Right renal cortex interstitium (tissue), 3 donors: ENCODE results near the gene MAP3K20. TPM values are rescaled to one million over a fixed set of nuclear protein-coding genes. Genes with fewer than 3 reads are reported as not detected.
"Not testable (repeated sequence)": the region's sequence is repeated elsewhere in the genome, so short reads cannot be mapped to it uniquely, and the experiment has no call there.

Source experiments
- DNase-seq, 3 donors: peaks; one replicate each; pipeline ENCODE4 v3.0.0-alpha.2; 2013; ENCODE audit warnings: low read depth in 3 of 3, low spot score in 2 of 3
- polyA plus RNA-seq, 3 donors: library from polyadenylated mRNA; unstranded; fragments of 120-200 nt; gene quantifications; one replicate each; pipeline ENCODE4 v1.2.1, GENCODE V29; 2013; ENCODE audit not compliant: insufficient read length in 3 of 3

The MAP3K20 gene
- polyA plus RNA-seq, 3 donors = 28.1 to 30.0 (median 28.3) TPM

DNA sequence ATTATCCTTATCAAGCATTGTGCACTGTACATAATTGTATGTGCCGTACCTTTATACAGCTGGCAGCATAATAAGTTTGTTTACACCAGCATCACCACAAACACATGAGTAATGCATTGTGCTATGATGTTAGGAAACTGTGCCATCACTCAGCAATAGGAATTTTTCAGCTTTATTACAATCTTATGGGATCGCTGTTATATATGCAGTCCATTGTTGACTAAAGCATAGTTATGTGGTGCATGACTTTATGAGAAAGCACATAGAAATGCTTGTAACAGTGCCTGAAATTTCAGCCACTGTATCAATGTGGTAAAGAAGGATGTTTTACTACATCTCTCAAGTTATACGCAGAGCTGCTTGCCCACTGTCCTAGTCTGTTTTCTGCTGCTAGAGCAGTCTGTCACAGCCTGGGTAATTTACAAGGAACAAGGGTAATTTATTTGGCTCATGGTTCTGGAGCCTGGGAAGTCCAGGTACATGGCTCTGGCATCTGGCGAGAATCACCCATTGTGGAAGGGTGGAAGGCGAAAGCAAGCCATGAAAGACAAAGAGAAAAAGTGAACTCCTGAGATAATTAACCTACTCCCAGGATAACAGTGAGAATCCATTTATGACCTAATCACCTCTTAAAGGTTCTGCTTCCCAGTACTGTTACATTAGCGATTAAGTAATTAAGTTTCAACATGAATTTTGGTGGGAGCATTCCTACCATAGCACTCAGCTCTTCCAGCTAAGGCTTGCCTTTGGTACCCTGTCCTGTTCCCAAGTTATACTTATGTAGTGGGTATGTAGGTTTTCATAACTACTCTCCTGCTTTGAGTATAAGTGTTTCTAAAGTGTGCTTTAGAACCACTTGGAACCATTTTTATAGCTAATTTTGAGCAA lies 4.6 kb downstream of the MAP3K20 start:
- DNase-seq = no peak

DNA sequence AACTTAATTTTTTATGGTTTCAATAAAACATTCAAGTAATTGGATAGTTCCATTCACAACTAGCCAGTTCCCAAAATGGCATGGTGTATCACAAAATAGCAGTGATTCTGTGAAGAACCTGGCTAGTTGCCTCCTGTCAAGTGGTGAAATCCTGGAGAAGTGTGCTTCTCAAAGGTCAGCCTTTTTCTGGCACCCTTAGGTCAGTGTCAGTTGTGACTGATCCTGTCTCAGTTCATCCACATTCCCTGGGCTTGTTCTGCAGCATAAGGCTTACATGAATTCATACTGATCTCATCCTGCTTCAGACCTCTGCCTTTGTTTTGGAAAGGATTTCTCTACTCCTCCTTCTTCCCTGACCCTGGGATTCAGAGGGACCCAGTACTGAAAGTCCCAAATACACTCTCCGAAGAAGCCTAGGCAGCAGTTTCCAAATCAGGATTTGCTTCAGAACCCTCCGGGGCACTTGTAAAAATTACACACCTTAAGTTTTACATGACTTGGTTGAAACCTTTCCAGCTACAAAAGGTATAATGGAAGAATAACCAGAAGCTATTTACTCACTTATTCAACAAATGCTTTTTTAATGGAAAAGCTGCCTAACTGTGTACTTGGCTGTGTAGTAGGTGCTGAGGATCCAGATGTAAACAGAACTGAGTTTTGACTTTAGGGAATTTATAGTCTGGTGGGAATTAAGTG lies 11.0 kb downstream of the MAP3K20 start:
- no peak for DNase-seq

DNA sequence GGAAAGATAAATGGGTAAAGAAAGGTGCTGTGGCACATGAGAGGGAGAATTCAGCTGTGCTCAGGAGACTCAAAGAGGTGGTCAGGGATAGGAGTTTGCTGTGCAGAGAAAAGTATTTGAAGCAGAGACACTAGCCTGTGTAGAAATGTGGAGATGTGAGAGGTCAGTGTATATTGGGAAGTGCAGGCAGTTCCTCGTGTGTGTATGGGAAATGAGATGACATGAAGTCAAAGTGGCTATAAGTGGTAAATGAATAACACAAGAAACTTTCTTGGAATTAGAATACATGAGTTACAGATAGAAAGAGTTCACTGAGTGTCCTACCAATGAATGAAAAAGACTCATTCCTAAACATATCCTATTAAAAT lies 11.6 kb downstream of the MAP3K20 start:
- DNase-seq = no peak

DNA sequence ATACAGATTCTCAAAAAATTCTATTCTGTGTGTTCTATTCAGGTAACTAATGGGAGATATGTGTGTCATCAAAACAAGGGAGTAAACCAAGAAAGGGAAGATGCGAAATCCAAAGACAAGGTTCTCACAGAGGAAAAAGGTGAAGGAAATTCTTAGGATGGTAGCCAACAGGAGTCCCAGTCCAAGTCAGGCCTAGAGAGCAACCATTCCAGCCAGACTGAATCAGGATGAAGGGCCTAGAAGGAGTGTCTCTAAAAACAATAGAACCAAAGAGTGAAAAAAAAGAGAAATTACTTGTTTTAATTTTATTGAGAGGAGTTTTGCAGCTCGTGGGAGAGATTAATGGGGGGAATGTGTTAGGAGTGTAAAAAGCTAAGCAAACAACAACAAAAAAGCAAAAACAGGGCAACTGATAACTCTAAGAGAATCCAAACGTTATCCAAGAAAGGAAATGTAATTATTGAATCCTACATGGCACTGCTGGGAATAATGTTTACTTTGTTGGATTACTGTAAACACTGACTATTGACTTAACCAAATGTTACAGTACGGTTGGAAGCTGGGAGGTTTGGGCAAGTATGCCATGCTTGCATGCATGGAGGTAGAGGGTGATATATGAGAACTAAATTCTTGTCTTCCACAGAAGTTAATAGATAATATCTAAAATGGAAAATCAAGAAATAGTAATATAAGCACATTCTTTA lies 12.3 kb downstream of the MAP3K20 start:
- DNase-seq = no peak

DNA sequence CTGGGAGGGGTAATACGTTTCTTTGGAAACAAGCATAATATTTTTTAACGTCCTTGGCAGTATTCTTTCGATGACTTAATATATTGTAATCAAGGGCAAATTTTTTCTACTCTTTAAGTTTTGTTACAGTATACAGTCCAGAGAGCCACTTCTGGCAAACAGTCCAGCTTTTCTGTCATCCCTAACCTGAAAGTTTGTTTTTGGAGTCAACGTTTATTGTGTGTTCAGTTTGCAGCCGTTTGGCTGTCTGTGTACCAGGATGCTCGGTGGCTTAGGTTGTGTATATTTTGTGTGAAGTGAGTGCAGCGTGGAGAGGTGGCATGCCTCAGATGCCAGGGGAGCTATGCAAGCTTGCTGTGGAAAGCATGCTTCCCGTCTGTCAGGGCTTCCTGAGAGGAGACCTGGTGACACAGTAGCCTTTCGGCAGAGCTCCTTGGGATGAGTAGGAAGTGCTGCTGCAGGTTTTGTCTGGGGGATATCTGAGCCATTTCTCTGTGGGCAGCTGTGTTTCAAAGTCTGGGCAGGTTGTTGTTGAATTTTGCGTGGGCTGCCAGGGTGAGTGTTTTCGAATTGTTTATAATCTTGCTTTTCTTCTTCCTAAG lies 14.7 kb downstream of the MAP3K20 start:
- DNase-seq = no peak

DNA sequence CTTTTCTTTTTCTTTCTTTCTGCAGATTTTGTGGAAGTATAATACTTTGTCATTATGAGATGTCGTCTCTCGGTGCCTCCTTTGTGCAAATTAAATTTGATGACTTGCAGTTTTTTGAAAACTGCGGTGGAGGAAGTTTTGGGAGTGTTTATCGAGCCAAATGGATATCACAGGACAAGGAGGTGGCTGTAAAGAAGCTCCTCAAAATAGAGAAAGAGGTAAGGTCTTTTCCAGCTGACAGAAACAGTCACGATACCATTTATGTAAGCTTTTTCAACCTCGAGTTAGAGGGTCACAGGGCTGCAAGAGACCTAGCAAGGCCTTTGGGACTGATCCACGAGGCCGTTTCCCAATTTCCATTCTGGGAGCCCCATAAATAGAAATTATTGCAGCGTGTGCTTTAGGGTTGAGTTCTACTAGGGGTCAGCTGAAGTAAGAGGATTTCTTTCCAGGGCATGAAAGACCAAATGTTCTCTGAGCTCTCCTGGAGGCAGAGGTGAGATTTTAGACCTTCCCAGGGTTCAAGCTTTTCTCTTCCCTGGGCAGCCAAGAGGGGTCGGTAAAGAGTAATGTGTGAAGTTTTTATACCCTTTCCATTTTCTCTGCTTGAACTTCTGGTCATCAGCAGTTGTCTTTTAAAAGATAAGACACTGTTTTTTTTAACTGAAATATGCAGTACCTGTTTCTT lies 15.5 kb downstream of the MAP3K20 start:
- DNase-seq = no peak

DNA sequence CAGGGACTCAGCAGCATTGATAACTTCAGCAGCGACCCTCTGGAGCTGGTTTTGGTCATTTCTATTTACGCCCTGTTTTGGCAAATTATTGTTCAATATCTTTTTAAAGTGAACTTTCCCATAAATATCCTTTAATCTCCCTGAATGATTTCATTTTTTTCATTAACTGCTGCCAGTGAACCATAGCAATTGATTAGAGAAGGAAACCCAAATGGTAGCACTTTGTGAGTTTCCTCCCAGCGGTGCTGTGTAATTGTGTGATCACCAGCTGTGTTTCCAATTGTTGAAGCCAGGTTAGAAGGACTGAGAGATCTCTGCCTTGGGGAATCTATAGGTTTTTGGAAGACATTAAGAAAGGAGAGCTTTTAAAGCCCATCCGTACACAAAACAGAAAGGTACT lies 16.3 kb downstream of the MAP3K20 start:
- no peak for DNase-seq

DNA sequence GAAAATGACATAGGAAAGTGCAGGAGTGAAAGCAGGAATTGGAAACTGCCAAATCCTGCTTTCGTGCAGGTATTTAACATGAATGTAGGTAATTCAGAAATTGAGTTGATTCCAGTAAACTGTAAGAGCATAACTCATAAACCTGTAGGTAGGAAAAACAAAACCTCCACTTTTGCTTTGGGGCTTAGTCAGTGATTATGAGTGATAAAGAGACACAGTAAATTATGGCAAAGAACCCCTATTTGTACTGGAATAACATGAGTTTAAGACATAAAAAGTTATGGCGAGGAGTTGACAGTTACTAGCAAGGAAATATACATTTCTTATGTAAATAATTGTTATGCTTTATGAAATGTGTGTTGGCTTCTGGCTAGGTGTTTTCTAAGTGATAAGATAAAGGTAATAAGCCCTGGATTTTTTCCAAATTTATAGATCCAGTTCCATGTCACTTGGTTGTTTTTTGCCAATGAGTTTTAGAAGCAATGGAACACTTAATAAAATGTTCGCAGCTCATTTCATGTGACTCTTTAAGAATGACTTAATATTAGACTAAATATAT lies 17.3 kb downstream of the MAP3K20 start:
- DNase-seq = no peak

DNA sequence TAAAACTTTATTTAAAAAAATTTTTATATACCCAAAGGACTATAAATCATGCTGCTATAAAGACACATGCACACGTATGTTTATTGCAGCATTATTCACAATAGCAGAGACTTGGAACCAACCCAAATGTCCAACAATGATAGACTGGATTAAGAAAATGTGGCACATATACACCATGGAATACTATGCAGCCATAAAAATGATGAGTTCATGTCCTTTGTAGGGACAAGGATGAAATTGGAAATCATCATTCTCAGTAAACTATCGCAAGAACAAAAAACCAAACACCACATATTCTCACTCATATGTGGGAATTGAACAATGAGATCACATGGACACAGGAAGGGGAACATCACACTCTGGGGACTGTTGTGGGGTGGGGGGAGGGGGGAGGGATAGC lies 18.0 kb downstream of the MAP3K20 start:
- not testable (repeated sequence) for DNase-seq

DNA sequence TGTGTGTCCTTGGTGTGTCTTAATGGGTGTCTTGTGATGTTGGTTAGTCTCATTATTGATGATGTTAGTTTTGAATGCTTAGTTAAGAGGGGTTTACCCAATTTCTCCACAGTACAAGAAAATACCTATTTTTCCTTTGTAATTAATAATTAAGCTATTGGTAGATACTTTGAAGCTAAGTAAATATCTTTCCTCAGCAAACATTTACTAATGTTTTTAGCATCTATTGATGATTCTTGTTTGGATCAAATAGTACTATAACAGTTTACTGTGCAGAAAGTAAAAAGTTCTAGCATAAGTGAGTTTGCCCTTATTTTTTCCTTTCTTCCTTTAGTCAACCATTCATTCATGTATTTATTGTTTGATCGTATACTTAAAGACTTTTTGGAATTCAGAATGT lies 19.1 kb downstream of the MAP3K20 start:
- no peak for DNase-seq

DNA sequence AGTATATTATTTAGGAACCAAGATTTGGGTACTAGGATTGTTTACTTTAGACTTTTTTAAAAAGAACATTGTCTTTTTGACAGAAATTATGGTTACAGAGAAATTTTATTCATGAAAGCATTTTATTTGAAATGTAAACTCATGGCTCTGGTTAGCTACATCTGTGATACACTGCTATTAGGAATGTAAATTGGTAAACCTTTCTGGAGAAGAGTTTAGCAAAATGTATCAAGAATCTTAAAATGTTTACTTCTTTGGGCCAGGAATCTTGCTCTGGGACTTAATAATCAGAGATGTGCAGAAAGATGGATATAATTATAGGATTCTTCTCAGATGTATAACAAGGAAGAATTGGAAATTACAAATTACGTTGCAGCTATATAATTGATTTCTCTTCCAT lies 19.7 kb downstream of the MAP3K20 start:
- no peak for DNase-seq

DNA sequence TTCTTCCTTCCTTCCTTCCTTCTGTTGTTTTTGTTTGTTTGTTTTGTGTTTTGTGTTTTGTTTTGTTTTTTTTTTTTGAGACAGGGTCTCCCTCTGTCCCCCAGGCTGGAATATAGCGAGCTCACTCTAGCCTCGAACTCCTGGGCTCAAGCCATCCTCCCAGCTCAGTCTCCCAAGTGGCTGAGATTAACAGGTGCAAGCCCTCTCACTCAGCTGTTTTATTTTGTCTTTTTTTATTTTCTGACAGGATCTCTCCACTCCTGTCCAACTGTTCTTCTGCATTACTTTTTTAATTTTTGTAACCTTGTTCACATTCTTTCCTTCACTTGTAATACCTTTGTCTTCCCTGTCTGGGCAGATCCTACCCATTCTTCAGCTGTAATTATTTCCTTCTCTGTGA lies 23.6 kb downstream of the MAP3K20 start:
- no peak for DNase-seq

DNA sequence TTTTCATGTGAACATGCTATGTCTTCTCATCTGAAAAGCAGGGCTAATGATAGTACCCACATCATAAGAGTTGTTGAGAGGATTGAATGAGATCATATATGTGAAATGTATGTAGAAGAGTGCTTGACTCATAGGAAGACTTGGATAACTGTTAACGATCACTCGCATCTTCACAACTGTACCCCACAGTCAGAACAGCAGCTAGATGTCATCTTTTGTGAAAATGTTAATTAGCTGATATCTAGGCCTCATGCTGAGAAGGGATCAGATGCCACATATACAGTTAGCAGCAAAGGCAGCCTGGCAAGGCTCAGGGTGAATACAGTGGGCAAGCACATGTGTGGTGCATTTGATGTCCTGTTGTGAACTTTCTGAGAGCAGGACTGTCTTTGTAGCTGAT lies 24.2 kb downstream of the MAP3K20 start:
- DNase-seq = no peak

DNA sequence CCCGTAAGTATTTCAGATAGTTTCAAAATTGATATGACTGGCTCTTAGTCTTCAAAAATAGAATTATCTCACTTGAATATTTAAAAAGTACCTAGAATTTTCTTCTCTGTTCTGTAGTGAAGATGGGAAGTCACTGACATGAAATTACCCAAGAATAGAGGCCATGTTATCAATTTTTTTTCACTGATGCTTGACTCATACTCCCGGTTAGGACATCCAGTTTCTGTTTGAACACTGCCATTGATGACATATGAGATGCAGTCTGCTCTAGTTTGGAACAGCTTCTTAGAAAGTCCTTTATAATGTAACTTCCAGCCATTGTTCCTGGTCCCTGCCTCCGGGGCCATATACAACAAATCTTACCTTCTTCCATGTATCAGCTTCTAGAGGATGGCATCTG lies 26.0 kb downstream of the MAP3K20 start:
- no peak for DNase-seq

DNA sequence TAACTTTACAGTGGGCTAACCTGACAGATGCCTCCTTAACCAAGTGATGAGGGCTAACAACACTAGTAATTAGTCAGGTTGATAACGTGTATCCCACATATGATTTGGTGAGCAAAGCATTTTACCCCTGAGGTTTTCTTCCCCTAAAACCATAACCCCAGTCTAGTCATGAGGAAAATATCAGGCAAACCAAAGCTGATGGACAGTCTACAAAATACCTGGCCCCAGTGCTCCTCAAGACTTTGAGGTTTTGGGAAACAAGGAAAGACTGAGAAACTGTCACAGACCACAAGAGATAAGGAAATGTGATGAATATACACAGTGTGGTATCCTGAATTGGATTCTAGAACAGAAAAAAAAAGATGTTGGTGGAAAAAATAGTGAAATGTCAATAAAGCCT lies 28.5 kb downstream of the MAP3K20 start:
- no peak for DNase-seq

DNA sequence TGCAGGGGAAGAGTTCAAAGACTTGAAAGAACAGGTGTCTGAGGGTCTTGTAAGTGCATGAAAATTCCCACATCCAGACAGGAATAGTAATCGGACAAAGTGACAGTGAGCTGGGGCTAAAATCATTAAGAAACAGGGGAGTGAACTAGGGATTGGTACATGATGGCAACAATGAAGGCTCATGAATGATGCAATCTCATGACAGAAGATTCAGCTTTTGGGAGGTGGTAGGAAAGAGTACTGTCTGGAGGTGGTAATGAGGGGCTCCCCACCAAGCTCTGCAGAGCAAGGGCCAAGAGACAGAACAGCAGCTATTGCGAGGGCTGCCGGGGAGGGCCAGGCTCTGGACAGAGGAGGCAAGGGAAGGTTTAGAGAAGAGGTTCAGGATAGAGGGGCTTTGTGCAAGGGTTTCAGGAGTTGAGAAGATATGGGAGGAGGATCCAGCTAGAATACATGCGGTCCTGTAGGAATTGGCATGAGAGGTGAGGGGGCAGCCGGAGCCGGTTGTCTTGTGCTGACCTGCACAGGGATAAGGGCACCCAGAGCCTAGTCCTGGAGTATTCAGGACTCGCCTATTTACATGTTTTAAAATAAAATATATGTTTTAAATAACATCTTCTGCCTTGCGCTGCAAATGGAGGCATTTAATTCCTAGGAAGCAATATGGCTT lies 31.4 kb downstream of the MAP3K20 start:
- no peak for DNase-seq

DNA sequence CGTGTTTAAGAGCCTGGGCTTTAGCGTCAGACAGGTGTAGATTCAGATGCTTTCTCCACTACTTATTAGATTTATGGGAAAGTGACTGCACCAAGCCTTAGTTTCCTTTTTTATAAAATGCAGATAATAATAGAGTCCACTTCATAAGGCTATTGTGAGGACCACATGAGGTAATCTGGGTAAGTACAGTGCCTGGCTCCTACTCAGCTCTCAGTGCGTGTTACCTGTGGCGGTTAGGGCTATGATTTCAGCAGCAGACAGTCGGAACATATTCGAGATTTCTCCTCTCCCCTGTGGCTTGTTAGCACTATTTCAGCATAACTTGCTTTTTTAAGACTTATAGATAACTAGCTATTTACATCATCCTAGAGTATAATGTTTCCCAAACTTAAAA lies 32.0 kb downstream of the MAP3K20 start:
- DNase-seq = no peak

DNA sequence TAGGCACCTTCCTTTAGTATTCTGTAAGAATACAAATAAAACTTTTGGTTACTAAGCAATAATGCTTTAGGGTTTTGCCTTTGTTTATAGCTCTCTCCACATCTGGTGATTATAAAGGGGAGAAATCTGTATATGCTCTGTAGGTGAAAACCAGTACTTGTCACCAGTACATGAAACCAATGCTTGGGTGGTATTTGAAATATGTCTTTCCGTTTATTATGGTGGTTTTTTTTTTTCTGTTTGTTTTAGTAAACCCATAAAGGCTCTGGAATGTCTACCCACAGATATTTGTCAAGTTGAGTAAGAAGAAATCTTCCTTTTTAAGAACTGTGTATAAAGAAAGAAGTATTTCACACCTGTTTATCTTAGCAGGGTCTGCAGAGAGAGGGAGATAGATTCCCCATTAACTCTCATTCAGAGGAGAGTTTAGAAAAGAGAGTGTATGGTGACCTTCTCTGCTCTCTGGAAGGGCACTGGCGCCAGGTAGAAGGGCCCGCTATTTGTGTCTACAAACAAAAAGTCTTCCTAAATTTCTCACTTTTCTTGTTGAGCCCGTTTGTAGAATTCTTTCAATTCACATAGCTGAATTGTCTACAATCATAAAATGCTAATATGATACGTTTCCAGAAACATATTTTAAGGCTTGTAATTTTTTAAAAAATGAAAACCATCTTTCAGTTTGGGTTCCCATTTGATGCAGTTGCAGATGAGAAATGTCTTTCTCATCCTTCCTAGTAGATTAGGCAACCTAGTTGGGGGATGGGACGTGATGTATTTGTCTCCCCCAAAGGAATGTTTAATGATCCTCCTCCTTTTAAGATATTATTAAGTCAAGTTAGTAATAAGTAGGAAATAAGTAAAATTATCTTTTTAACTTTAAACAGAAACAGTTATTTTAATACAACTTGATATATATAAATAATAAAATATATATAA lies 33.9 kb downstream of the MAP3K20 start:
- no peak for DNase-seq

DNA sequence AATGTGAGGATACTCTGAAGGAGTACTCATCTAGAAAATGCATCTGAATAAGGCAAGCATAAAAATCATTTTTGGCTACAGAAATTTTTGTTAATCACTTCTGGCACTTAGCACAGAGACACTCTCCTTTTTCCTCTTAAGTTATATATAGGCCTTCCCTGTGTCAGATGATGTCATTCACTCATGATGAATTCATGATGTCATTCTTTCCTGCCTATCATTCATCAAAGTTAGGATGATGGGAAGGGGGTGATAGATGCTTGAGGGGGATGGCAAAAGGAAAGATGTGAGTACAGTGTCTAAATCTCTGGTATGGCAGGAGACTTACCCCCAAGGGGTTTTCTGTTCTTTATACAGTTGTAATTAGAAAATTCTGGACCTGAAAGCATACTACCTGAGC lies 42.0 kb downstream of the MAP3K20 start:
- DNase-seq = no peak
